Colonic mucosa (tissue), 4 donors: ENCODE results near the gene PCNX2. TPM values are rescaled to one million over a fixed set of nuclear protein-coding genes. Genes with fewer than 3 reads are reported as not detected.

Experiments
- DNase-seq: peaks from one replicate; pipeline ENCODE4 v3.0.0-alpha.2; 2020
- H3K27ac ChIP-seq: fragments of 200-600 bp; one replicate; pipeline ENCODE4 v1.8.0; 2021
- H3K27me3 ChIP-seq: fragments of 200-600 bp; one replicate; pipeline ENCODE4 v1.8.0; 2021
- H3K36me3 ChIP-seq: fragments of 200-600 bp; one replicate; pipeline ENCODE4 v1.8.0; 2021
- H3K4me1 ChIP-seq: fragments of 200-600 bp; one replicate; pipeline ENCODE4 v1.8.0; 2021; ENCODE audit warnings: mild to moderate bottlenecking
- H3K4me3 ChIP-seq: fragments of 200-600 bp; one replicate; pipeline ENCODE4 v1.8.0; 2021
- H3K9ac ChIP-seq, 2 donors: one replicate each; pipeline ENCODE4 v1.7.0; 2013; ENCODE audit warnings: control low read depth in 2 of 2, low read depth in 2 of 2, low read length in 2 of 2
- H3K9me3 ChIP-seq: fragments of 200-600 bp; one replicate; pipeline ENCODE4 v1.8.0; 2021
- intact Hi-C: fragments of 100-400 bp; cut with DNase I; formaldehyde crosslinking; loops from one replicate; pipeline ENCODE4 v1.14.1; 2022
- total RNA-seq, 2 donors: library from RNA; stranded (reverse); fragmentation: NEBNext Ultra II Directional in 1 of 2; extraction: Animal tissue kit (Norgen Biotek cat#: 25700) in 1 of 2; gene quantifications; one replicate each; pipeline ENCODE4 v1.2.1, GENCODE V29; 2021
- TF ChIP-seq, protein P1 (sequence below): fragments of 200-600 bp; IDR thresholded peaks from one replicate; pipeline ENCODE4 v1.8.0; 2022; ENCODE audit warnings: antibody characterized with exemption, mild to moderate bottlenecking
- donor health status: healthy.
- donor health status: DM: no; HTN: no; CAD: no.
- donor health status: DM: no; HTN: no; CAD: no.

The PCNX2 gene
- total RNA-seq, 2 donors from 2014 or later: 5.4 to 6.7 TPM

DNA sequence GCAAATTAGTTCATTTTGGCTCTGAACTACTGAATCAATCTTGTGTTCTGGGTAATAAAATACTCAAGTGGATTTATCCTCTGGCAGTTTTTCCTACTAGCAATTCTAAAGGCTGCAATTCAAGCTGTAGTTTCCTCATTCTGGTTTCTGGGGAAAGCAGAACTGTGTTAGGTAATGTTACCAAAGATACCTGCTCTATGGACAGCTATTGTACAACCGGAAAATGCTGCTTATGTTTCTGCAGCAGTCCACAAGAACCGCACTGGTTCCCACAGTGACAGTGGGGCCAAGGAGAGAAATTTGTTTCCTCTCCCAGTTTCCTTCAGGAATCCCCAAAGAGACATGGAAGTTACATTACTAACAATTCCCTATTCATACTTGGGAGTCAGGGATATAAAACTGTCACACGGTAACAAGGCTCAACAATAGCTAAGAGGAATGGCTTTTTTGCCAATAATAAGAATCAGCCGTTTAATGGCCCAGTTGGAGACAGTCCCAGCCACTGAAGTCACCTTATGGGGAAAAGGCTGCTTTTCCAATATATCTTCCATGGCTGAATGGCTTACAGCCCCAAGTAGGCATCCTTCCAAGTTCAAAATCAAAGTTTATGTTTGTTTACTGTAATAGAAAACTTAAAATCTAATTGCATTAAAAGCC lies 52.6 kb downstream of the PCNX2 start:
- intact Hi-C loops: loop anchor here (5.0 kb wide), 1 partner anchor 606 kb away; no protein-coding TSS in a partner anchor
- H3K4me3 ChIP-seq: no peak overlapping the region
- H3K9ac ChIP-seq: peak overlapping the region in 1 of 2 donors; percentile 73
- peaks cover 7% of the 10 kb centered on the region for H3K4me1 ChIP-seq
- TF ChIP-seq, protein P1, sequence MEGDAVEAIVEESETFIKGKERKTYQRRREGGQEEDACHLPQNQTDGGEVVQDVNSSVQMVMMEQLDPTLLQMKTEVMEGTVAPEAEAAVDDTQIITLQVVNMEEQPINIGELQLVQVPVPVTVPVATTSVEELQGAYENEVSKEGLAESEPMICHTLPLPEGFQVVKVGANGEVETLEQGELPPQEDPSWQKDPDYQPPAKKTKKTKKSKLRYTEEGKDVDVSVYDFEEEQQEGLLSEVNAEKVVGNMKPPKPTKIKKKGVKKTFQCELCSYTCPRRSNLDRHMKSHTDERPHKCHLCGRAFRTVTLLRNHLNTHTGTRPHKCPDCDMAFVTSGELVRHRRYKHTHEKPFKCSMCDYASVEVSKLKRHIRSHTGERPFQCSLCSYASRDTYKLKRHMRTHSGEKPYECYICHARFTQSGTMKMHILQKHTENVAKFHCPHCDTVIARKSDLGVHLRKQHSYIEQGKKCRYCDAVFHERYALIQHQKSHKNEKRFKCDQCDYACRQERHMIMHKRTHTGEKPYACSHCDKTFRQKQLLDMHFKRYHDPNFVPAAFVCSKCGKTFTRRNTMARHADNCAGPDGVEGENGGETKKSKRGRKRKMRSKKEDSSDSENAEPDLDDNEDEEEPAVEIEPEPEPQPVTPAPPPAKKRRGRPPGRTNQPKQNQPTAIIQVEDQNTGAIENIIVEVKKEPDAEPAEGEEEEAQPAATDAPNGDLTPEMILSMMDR: no peak
- H3K27me3 ChIP-seq: no peaks in the 10 kb centered on the region
- no peak for DNase-seq
- no peaks in the 10 kb centered on the region for H3K36me3 ChIP-seq
- H3K9me3 ChIP-seq: no peaks in the 10 kb centered on the region
- H3K27ac ChIP-seq: peak overlapping the region; percentile 83

DNA sequence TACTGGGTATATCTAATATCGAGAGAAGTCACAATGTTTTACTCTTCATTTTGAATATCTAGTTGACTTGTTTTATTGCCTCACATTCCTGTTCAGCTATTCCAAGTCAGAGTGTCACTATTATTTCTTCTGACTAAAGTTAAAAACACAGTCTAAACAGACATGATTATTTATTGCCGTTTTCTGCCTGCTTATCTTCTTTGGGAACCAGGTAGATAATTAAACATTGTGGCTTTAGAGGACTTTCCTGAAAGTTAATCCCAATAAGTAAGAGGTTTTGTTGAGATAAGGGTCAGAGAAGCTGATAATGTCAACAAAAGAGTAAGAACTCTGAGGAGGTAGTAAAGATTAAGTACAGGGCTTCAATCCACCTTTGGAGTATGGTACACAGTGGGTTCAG lies 53.8 kb downstream of the PCNX2 start:
- intact Hi-C loops: loop anchor here (5.0 kb wide), 1 partner anchor 604 kb away; no protein-coding TSS in a partner anchor
- no peaks in the 10 kb centered on the region for H3K9me3 ChIP-seq
- peak overlapping the region; percentile 83 for H3K27ac ChIP-seq
- H3K27me3 ChIP-seq: no peaks in the 10 kb centered on the region
- no peak for DNase-seq
- H3K36me3 ChIP-seq: no peaks in the 10 kb centered on the region
- H3K9ac ChIP-seq: peak overlapping the region in 1 of 2 donors; percentile 36
- TF ChIP-seq, protein P1: no peak
- no peak overlapping the region for H3K4me3 ChIP-seq
- H3K4me1 ChIP-seq: peaks cover 7% of the 10 kb centered on the region

DNA sequence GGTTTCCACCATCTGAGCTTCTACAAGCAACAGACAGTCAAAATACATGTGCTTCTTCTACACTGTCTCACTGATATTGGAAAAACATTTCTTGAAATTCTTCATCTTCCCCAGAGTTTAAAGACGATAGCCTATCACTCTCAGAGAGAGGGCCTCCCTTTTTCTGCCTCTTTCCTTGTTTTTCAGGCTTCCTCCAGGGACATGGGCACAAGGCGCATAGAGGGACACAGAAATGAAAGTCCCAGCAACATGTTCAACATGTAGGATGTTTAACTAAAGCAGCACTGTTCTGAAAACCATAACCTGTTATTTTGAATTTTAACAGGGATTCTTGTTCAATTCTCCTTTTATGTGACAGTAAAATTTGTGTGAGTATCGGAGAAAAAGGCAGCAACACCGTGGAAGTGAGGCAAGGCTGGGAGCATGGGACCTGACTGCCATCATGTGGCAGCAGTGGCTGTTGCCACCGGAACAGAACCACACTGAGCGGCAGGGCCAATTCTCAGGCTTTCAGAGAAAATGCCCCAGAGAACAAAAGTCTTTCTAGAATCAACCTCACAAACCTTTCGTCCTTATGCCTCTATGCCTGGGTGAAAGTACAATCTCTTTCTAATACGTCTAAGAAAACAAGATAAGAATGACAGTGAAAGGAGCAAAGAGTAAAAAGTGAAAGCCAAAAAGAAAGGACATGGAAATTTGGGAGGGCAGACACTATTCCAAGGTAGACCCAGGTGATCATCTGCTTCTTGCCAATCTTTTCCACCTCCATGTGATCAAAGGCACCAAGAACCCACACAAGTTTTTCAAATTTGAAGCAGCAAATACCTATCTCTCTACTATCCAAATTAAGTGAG lies 54.5 kb downstream of the PCNX2 start:
- intact Hi-C loops: loop anchor here (5.0 kb wide), 1 partner anchor 604 kb away; no protein-coding TSS in a partner anchor
- no peaks in the 10 kb centered on the region for H3K9me3 ChIP-seq
- no peaks in the 10 kb centered on the region for H3K36me3 ChIP-seq
- H3K27me3 ChIP-seq: no peaks in the 10 kb centered on the region
- H3K4me1 ChIP-seq: peaks cover 7% of the 10 kb centered on the region
- H3K4me3 ChIP-seq: no peak overlapping the region
- DNase-seq: peak; percentile 76
- peak overlapping the region in 1 of 2 donors; percentile 36 for H3K9ac ChIP-seq
- peak overlapping the region; percentile 83 for H3K27ac ChIP-seq
- TF ChIP-seq, protein P1: peak; percentile 76

DNA sequence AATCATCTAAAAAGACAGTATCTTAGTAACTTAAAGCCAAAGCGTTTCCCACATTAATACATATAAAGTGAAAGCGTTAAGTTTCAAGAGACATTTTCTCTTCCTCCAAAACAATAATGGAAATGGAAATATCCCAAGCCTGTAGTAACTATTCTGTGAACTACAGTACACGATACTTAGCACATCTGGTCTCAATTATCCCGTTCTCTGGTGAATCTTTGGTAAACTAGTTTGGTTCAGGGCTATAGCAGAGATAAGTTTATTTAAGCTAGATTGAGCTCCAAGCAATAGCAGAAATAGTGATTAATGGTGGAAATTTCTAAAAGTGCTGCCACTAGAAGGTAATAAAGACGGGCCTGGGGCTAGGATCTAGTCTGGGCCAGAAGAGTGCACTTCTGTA lies 55.2 kb downstream of the PCNX2 start:
- no peaks in the 10 kb centered on the region for H3K9me3 ChIP-seq
- DNase-seq: no peak
- no peaks in the 10 kb centered on the region for H3K36me3 ChIP-seq
- no peak overlapping the region for H3K9ac ChIP-seq
- H3K4me3 ChIP-seq: no peak overlapping the region
- intact Hi-C loops: loop anchor here (5.0 kb wide), 1 partner anchor 603 kb away; no protein-coding TSS in a partner anchor
- no peak overlapping the region for H3K27ac ChIP-seq
- H3K27me3 ChIP-seq: no peaks in the 10 kb centered on the region
- peaks cover 7% of the 10 kb centered on the region for H3K4me1 ChIP-seq
- TF ChIP-seq, protein P1: no peak

DNA sequence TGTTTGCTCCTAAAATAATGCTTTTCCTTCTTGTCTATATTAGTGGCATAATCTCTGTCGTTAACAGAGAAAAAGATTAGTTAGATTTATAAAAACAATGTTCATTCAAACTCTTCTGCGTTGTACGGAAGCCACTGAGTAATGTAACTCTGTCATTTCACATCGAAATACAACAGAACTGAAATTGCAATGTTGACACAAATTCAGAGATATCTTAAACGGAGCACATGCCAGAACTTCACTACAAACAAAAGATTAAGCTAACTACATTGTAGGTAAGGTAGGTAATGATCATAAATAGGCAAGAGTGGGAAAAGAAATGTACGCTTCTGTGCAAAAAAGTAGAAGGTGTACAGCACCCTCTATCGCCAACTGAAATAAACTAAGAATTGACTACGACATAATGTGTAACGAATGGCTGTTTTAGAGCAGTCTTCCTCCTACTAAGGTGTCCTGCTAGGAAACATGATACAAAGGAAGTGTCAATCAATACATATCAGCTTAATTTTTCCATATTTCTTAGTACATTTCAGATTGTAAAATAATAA lies 56.6 kb downstream of the PCNX2 start:
- intact Hi-C loops: loop anchor here (10.0 kb wide), 2 partner anchors 214 to 1374 kb away; no protein-coding TSS in a partner anchor
- no peaks in the 10 kb centered on the region for H3K9me3 ChIP-seq
- no peak overlapping the region for H3K9ac ChIP-seq
- H3K4me1 ChIP-seq: peaks cover 7% of the 10 kb centered on the region
- H3K27ac ChIP-seq: no peak overlapping the region
- DNase-seq: no peak
- H3K4me3 ChIP-seq: no peak overlapping the region
- H3K36me3 ChIP-seq: no peaks in the 10 kb centered on the region
- H3K27me3 ChIP-seq: no peaks in the 10 kb centered on the region
- TF ChIP-seq, protein P1: no peak
